ENCODE measurements around the gene C15orf61. TPM values are rescaled to one million over a fixed set of nuclear protein-coding genes. Genes with fewer than 3 reads are reported as not detected.

The C15orf61 gene
- 1 to 10 TPM; 6.5 to 8.5 (median 7.3) TPM for total RNA-seq

DNA sequence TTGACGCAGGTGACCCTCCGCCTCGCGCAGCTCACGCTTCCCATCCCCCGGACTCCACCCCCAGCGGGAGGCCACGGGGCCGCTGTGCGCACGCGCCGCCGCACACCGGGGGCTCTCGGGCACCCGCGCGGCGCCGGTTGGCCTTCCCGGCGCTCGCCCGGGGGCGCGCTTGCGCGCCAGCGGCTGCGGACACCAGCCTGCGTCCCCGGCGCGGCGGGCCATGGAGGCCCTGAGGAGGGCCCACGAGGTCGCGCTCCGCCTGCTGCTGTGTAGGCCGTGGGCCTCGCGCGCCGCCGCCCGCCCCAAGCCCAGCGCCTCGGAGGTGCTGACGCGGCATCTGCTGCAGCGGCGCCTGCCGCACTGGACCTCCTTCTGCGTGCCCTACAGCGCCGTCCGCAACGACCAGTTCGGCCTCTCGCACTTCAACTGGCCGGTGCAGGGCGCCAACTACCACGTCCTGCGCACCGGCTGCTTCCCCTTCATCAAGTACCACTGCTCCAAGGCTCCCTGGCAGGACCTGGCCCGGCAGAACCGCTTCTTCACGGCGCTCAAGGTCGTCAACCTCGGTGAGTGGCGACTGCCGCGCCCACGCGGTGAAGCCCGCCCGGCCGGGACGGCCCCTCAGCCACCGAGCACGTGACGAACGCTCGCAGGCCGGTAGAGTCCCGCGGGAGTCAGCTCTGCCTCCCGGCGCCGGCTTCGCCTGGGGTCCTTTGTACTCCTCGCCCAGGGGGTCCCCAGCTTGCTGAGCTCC lies at the start of gene C15orf61:
TSS of gene C15orf61 (plus strand) at position 103 of the 754 bp plus-strand sequence. CDS start at position 221, 118 bp downstream.
- H3K4me3 ChIP-seq: peak within 1 kb of the TSS; percentile 64 to 99 (median 93)
- H3K4me1 ChIP-seq: peaks cover 0 to 39% (median 13%) of the 10 kb centered on the region in 4 donors
- peak in 1 of 2 donors; percentile 85 for TF ChIP-seq EP300 (IDR thresholded peaks at IDR 0.05)
- TF ChIP-seq, protein P1, sequence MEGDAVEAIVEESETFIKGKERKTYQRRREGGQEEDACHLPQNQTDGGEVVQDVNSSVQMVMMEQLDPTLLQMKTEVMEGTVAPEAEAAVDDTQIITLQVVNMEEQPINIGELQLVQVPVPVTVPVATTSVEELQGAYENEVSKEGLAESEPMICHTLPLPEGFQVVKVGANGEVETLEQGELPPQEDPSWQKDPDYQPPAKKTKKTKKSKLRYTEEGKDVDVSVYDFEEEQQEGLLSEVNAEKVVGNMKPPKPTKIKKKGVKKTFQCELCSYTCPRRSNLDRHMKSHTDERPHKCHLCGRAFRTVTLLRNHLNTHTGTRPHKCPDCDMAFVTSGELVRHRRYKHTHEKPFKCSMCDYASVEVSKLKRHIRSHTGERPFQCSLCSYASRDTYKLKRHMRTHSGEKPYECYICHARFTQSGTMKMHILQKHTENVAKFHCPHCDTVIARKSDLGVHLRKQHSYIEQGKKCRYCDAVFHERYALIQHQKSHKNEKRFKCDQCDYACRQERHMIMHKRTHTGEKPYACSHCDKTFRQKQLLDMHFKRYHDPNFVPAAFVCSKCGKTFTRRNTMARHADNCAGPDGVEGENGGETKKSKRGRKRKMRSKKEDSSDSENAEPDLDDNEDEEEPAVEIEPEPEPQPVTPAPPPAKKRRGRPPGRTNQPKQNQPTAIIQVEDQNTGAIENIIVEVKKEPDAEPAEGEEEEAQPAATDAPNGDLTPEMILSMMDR (IDR thresholded peaks at IDR 0.05): peak in 2 of 5 experiments; percentile 21 to 31
- TF ChIP-seq POLR2A (IDR thresholded peaks at IDR 0.05): peak; percentile 63 to 89
- H3K36me3 ChIP-seq: peaks cover 0 to 6% (median 0%) of the 10 kb centered on the region in 3 donors
- WGBS, 2 donors: 0 to 1% methylated on average over 34 to 71 of the region's 94 CpGs
- peak within 1 kb of the TSS; percentile 87 to 99 (median 94) for H3K27ac ChIP-seq
- no peaks in the 10 kb centered on the region for H3K9me3 ChIP-seq
- H3K27me3 ChIP-seq: no peaks in the 10 kb centered on the region
- DNase-seq (ENCODE audit: low spot score in 2 of 2): peak; percentile 64 to 65

DNA sequence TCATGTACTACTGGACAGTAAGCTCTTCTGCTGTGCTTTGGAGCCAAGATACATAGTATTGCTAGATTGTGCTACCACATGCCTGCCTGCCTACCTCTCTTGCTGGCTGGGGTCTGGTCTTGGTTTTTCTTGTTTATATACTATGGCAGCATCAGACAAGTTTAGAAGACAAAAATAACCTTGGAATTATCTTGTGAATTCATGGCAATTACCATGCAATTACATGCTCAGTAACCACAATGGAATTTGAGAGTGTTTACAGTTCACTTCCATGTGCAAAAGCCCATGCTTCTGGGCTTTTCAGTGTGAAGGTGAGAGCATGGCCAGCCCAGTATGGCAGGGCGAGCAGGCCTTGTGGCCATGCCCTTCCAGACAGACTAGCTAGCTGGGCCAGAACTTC lies 48.0 kb upstream of the C15orf61 start:
- Histone ChIP-seq H3K4me3 (no peak overlapping the region), H3K27me3 (no peaks in the 10 kb centered on the region), H3K9me3 (no peaks in the 10 kb centered on the region), H3K36me3 (no peaks in the 10 kb centered on the region), H3K4me1 (no peaks in the 10 kb centered on the region), H3K27ac (no peak overlapping the region)
- no peak for DNase-seq (ENCODE audit: low spot score in 2 of 2)
- WGBS, 2 donors: 100% methylated on average over 1 of the region's 1 CpG
- TF ChIP-seq, protein P1 (IDR thresholded peaks at IDR 0.05): no peak
- TF ChIP-seq EP300 (IDR thresholded peaks at IDR 0.05): no peak
- TF ChIP-seq POLR2A (IDR thresholded peaks at IDR 0.05): no peak

DNA sequence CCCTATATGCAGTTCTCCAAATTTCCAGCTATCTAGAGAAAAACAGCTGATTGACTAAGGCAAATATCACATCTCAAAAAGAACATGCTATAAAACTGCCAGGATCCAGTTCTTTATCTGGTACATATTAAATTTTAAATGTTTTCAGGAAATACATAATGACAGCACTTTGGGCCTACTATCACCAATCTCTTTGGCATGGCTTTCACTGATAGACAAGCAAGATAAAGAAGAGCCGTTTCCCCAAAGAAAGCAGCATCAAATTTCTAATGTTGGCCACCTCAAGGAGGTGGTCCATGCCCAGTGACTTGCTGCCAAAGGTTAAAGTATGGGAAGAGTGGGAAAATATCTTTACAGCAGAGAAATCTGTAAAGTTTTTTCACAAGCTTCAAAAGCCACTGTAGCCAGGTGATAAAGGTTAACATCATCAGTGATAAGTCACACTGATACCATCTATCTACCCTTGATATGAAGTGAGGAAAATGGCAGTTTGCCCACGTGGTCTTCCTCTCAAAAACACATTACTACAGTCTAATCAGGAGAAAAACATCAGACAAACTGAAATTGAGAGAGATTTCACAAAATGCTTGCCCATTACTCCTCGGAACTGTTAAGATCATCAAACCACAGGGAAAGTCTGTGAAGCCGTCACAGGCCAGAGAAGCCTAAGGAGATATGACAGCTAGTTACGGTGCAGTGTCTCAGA lies 46.4 kb upstream of the C15orf61 start:
- H3K4me1 ChIP-seq: no peaks in the 10 kb centered on the region
- no peak overlapping the region for H3K27ac ChIP-seq
- no peaks in the 10 kb centered on the region for H3K9me3 ChIP-seq
- H3K36me3 ChIP-seq: no peaks in the 10 kb centered on the region
- 81 to 89% methylated on average over 5 of the region's 5 CpGs for WGBS, 2 donors
- DNase-seq (ENCODE audit: low spot score in 2 of 2): no peak
- no peaks in the 10 kb centered on the region for H3K27me3 ChIP-seq
- no peak overlapping the region for H3K4me3 ChIP-seq
- TF ChIP-seq, protein P1 (IDR thresholded peaks at IDR 0.05): no peak
- no peak for TF ChIP-seq EP300 (IDR thresholded peaks at IDR 0.05)
- TF ChIP-seq POLR2A (IDR thresholded peaks at IDR 0.05): no peak

DNA sequence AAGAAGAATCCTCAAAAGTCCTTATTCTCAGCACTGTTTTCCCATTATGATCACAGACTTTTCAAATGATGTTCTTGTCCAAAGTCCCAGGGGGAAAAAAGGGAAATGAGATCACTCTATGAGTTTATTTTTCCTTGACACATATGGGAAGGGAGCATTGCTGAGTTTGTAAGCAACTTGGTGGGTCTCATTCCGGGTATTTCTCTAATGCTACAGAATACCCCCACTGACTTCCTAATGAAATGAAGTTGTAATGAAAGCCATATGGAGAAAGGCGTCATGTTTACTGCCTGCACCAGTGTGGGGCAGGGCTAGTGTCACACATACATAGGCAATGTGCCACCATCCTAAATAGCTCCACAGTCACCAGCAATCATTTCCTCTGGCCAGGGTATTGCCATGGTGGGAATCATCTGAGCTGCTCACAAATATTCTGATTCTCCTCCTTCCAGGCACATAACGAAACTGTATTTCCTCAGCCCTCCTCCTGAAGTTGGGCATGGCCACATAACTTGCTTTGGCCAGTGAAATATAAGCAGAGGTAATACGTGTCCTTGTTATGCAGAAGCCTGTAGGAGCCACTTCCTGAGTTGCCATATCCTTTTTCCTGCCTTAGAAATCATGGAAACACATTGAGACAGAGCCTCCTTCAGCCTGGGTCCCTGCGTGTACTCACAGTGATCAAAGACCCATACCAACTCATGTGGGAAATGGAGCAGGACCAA lies 41.0 kb upstream of the C15orf61 start:
- no peaks in the 10 kb centered on the region for H3K36me3 ChIP-seq
- no peak overlapping the region for H3K27ac ChIP-seq
- no peak overlapping the region for H3K4me3 ChIP-seq
- no peak for DNase-seq (ENCODE audit: low spot score in 2 of 2)
- peaks cover 0 to 2% (median 0%) of the 10 kb centered on the region in 4 donors for H3K9me3 ChIP-seq
- TF ChIP-seq, protein P1 (IDR thresholded peaks at IDR 0.05): no peak
- TF ChIP-seq EP300 (IDR thresholded peaks at IDR 0.05) (no peak), POLR2A (IDR thresholded peaks at IDR 0.05) (no peak)
- no peaks in the 10 kb centered on the region for H3K4me1 ChIP-seq
- H3K27me3 ChIP-seq: no peaks in the 10 kb centered on the region
- WGBS, 2 donors: 64 to 72% methylated on average over 5 of the region's 5 CpGs

Data from tibial nerve (tissue), 4 donors.